HG02938 (cell line): Measurements from ENCODE around the gene UBE2G1.
"Not testable (repeated sequence)": the region's sequence is repeated elsewhere in the genome, so short reads cannot be mapped to it uniquely, and the experiment has no call there.

ENCODE experiments used
- ATAC-seq: cut with Tn5 transposase; IDR thresholded peaks from one replicate; pipeline ENCODE4 v1.9.1; 2021; ENCODE audit warnings: mild to moderate bottlenecking, moderate library complexity; ENCODE audit not compliant: unreplicated experiment

UBE2G1 gene

GRCh38 chr17:4255271-4255670 lies 111.2 kb downstream of the UBE2G1 start:
- ATAC-seq: not testable (repeated sequence)

GRCh38 chr17:4250887-4251286 lies 115.6 kb downstream of the UBE2G1 start:
- no peak for ATAC-seq

- ATAC-seq: no peak
Observed at GRCh38 chr17:4249452-4250029, 116.9 kb downstream of the UBE2G1 start.

- no peak for ATAC-seq
Observed at GRCh38 chr17:4248504-4249277, 117.8 kb downstream of the UBE2G1 start.

- ATAC-seq: no peak
Observed at GRCh38 chr17:4247971-4248388, 118.5 kb downstream of the UBE2G1 start.

GRCh38 chr17:4247361-4247970 lies 119.0 kb downstream of the UBE2G1 start:
- no peak for ATAC-seq

GRCh38 chr17:4246674-4247073 lies 119.8 kb downstream of the UBE2G1 start:
- ATAC-seq: no peak

GRCh38 chr17:4241535-4241934 lies 124.9 kb downstream of the UBE2G1 start:
- no peak for ATAC-seq

- ATAC-seq: no peak
Observed at GRCh38 chr17:4236456-4236855, 130.0 kb downstream of the UBE2G1 start.

GRCh38 chr17:4235372-4236279 lies 130.8 kb downstream of the UBE2G1 start:
- ATAC-seq: no peak

GRCh38 chr17:4234401-4234800 lies 132.1 kb downstream of the UBE2G1 start:
- ATAC-seq: no peak

GRCh38 chr17:4233668-4234258 lies 132.7 kb downstream of the UBE2G1 start:
- ATAC-seq: no peak

GRCh38 chr17:4232168-4232813 lies 134.2 kb downstream of the UBE2G1 start:
- ATAC-seq: no peak

GRCh38 chr17:4229627-4230541 lies 136.6 kb downstream of the UBE2G1 start:
- no peak for ATAC-seq

- no peak for ATAC-seq
Observed at GRCh38 chr17:4221899-4222659, 144.4 kb downstream of the UBE2G1 start.

- no peak for ATAC-seq
Observed at GRCh38 chr17:4221163-4221562, 145.3 kb downstream of the UBE2G1 start.

GRCh38 chr17:4220655-4221054 lies 145.8 kb downstream of the UBE2G1 start:
- ATAC-seq: no peak
